Uterus (tissue), 2 donors: ENCODE measurements around the gene PCID2.

Experiments used
- CTCF ChIP-seq, 4 experiments: fragments of 200-600 bp in 2 of 4; fragments of 450-650 bp in 2 of 4; sonication (generic) in 2 of 4; IDR thresholded peaks; one replicate each; pipeline ENCODE4 v1.5.1; 2016 to 2019; ENCODE audit warnings: antibody characterized with exemption in 4 of 4, mild to moderate bottlenecking in 2 of 4, moderate library complexity in 1 of 4
- POLR2A ChIP-seq, 2 donors: fragments of 450-650 bp; IDR thresholded peaks; one replicate each; pipeline ENCODE4 v1.6.1; 2016; ENCODE audit warnings: antibody characterized with exemption in 2 of 2, mild to moderate bottlenecking in 1 of 2, moderate library complexity in 1 of 2

GRCh38 chr13:113205428-113205931, 3.0 kb downstream of the PCID2 start:
- no peak for TF ChIP-seq CTCF (IDR thresholded peaks at IDR 0.05)
- no peak for TF ChIP-seq POLR2A (IDR thresholded peaks at IDR 0.05)
